Measurements from ENCODE around the gene PMM2.
"Not testable (repeated sequence)": the region's sequence is repeated elsewhere in the genome, so short reads cannot be mapped to it uniquely, and the experiment has no call there.

PMM2 gene

DNA sequence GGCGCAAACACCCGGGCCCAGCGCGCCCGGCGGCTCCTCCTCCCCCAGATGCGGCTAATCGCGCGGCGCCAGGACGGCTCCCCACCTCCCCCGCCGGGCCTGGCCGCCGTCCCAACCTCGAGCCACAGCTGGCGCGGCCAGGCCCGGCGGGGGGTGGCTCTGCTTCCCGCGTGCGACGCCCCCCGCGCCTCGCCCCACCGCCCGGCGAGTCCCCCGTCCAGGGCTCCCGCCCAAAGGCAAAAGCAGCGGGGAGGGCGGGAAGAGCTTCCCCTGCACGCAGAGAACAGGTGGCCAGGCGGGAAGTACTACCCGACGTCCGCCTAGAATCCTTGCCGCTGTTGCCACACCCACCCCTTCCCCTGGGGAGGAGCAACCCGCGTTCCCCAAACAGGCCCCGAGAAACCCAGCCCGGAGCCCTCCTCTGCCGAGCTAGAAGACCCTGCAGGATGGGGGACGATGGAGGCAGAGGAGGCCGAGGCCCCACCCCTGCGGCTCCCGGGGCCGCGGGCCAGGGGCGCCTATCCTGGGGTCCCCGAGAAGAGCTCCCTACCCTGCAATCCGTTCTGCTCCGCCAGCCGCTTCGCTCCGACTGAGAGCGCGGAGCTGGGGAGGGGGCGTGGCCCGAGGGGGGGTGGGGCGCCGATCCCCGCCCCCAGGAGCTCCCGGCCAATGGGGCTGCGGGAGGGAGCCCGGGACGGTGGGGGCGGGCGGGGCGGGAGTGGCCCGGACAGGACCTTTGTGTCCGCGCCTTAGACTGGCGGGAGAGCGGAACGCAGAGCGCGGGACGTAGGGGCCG is 71.0 kb downstream of the PMM2 start, which contains the start of gene CARHSP1:
TSS of gene CARHSP1 (minus strand) at position 591 of the 796 bp plus-strand sequence. CDS start 9,678 bp downstream, outside the sequence.
- peak; percentile 90 for DNase-seq

DNA sequence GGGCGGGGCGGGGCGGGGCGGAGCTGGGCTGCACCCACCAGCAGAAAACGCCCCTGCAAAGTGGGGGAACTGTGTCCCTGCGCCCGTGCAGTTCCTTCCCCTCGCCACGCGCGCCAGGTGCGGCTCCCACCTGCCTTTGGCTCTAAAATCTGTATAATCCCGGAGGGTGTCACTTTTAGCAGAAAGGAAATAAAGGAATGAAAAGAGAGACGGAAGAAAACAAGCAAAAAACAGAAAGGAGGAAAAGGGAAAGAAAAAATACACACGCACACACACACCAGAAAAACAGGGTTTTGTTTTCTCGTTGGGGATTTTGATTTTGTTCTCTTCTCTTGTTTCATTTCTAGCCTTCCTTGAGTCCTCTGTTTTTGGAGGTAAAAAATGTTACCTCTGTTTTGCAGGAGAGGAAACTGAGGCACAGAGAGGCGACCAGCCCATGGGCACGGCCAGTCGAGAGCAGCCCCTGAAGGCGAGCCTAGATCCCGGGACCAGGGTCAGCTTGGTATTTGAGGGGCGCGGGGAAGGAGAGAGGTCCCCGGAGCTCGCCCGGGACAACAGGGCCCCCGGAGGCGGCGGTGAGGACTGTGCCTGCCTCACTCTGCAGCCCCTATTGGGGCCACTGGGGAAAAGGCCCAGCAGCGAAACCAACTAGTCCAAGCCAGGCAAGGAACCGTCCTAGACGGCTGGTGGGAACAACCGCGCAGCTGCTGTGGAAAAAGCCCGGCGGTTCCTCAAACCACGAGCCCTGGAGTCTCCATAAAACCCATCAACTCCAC is 71.8 kb downstream of the PMM2 start:
- DNase-seq = no peak

DNA sequence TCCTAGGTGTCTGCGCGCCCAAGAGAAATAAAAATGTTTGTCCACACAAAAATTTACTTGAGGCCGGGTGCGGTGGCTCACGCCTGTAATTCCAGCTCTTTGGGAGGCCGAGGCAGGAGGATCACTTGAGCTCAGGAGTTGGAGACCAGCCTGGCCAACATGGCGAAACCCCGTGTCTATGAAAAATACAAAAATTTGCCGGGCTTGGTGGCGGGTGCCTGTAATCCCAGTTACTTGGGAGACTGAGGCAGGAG is 72.3 kb downstream of the PMM2 start:
- DNase-seq = not testable (repeated sequence)

DNA sequence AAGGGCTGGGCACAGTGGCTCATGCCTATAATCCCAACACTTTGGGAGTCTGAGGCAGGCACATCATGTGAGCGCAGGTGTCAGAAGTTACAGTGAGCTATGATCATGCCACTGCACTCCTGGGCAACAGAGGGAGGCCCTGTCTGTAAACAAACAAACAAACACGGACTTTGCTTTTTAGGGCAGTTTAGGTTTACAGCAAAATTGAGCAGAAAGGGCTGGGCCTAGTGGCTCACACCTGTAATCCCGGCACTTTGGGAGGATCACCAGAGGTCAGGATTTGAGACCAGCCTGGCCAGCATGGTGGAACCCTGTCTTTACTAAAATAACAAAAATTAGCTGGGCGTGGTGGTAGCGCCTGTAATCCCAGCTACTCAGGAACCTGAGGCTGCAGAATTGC is 74.4 kb downstream of the PMM2 start:
- DNase-seq = no peak

DNA sequence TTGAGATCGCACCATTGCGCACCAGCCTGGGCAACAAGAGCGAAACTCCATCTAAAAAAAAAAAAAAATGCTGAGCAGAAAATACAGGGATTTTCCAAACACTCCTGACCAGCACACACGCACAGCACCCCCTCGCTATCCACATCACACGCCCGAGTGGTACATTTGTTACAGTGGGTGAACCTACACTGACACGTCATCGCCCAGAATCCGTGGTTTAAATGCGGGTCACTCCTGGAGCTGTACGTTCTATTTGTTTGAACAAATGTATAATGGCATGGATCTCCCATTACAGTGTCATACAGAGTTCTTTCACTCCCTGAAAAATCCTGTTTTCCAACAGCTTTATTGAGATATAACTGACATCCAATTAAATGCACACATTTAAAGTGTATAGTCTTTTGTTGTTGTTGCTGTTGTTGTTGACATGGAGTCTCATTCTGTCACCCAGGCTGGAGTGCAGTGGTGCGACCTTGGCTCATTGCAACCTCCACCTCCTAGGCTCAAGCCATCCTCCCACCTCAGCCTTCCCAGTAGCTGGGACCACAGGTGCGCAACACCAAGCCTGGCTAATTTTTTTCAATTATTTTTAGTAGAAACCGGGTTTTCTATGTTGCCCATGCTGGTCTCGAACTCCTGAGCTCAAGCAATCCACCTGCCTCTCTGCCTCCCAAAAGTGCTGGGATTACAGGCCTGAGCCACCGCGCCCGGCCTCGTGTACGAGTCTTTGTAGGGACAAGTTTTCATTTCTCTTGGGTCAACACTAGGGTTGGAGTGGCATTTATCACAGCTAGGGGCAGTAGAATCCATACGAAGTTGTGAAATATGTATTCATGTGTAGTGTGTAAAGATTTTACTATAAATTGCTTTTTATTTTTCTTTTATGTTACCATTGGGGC is 75.6 kb downstream of the PMM2 start:
- no peak for DNase-seq

DNA sequence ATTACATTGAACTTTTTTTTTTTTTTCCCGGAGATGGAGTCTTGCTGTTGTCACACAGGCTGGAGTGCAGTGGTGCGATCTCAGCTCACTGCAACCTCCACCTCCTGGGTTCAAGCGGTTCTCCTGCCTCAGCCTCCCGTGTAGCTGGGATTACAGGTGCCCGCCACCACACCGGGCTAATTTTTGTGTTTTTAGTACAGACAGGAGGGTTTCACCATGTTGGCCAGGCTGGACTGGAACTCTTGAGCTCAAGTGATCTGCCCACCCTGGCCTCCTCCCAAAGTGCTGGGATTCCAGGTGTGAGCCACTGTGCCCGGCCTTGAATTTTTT is 76.2 kb downstream of the PMM2 start:
- not testable (repeated sequence) for DNase-seq

DNA sequence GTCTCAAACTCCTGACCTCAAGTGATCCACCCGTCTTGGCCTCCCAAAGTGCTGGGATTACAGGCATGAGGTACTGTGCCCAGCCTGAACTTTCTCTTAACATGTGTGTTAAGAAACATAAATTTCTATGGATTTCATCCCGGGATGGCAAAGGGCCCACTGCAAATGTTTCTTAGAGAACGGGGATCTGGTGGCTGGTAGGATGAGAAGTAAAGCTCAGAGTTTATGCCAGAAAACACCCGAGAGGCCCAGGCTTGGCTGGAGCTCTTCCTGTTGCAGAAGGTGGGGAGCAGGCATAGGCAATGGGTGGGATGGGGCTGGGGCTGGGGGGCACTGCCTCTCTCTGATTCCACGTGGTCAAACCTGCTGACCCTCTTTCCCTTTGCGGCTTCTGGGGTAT is 76.7 kb downstream of the PMM2 start:
- DNase-seq = no peak

DNA sequence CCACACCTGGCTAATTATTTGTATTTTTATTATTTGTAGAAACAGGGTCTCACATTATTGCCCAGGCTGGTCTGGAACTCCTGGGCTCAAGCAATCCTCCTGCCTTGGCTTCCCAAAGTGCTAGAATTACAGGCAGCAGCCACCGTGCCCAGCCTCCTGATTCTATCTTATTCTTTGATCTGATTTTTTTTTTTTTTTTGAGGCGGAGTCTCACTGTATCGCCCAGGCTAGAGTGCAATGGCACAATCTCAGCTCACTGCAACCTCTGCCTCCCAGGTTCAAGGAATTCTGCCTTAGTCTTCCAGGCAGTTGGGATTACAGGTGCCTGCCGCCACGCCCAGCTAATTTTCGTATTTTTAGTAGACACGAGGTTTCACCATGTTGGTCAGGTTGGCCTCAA is 77.7 kb downstream of the PMM2 start:
- DNase-seq = not testable (repeated sequence)

DNA sequence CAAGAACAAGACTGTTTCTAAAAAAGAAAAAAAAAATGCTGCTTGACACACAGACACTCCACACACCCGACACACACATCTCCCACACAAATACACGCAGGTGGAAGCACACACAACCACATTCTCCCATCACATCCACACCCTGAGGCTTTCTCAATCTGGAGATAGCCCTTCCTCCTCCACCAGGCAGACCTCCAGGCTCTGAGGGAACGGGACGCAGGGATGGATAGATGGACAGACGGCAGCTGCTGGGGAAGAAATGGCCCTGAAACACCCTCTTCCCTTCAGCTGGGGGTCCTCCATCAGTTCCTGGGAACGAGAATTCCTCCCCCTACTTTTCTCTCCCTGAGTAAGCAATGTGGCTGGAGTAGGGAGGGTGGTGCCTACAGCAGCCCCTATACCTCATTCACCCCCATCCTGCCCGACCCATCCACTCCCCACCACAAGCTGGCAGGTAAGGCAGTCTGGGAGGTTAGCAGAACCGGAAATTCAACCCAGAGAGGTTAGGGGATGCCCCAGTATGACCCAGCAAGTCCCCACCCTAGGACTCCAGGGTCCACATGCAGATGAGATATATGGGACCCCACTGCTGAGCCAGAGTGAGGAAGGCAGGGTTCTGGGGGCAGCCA is 80.4 kb downstream of the PMM2 start:
- DNase-seq = no peak

DNA sequence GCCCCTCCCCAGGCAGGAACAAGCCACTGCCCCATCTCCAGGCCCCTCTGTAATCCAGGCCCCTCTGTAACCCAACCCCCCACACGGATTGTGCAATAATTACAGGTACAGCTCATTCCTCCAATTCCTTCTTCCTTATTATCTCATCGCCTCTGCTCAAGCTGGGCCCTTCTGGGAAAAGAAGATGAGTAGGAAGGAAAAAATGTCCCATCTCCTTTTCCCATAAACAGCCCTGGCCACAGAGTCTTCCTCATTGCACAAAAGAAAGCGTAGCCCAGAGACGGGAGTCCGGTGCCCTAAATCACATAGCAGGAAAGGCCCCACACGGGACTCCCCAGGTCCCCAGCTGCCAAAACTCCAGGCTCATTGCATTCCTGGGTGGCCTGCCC is 80.9 kb downstream of the PMM2 start:
- peak; percentile 86 for DNase-seq

DNA sequence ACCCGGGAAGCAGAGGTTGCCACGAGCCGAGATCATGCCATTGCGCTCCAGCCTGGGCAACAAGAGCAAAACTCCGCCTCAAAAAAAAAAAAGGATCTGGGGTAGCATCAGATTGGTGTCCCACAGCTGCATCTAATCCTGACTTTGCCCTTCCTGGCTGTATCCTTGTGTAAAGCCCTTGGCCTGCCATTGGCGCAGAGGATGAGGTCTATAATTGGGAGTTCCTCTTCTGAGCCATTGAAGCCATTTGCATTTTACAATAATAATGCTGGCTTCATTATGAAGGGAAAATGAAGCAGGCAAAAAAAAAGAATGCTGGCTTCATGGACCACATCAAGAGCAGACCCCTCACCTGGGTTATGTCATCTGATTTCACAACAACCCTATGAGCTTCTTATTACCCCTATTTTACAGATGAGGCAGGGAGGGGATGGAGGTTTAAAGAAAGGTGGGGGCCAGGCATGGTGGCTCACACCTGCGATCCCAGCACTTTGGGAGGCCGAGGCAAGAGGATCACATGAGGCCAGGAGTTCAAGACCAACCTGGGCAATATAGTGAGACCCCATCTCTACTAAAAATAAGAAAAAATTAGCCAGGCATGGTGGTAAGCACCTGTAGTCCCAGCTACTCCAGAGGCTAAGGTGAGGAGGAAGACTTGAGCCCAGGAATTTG is 83.3 kb downstream of the PMM2 start:
- no peak for DNase-seq

DNA sequence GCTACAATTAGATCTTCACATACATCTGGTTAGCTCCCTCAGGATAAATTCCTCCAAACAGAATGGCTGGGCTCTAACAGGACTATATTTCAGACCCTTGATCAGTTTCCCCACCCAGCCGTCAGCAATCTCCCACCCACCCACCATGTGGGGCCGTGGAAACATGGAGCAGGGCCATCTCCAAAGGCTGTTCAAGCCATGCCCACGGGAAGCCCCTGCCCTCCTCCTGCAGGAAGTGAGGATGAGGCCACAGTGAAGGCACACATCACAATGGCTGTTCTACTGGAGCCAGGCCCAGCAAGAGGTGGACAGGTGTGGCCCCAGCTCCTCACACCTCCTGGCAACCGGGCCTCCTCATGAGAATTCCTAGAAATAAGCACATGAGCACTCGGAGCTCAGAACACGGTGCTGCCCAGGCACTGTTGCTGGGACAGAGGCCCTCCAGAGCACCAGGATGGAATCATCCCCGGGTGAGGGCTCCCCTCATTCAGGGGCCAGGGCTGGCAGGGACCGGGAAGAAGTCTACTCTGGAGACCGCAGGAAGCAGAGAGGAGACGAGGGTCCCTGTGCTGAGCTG is 84.5 kb downstream of the PMM2 start, which contains the start of gene LITAFD:
TSS of gene LITAFD (plus strand) at position 311 of the 577 bp plus-strand sequence. CDS start 2,005 bp downstream, outside the sequence.
- DNase-seq = no peak

DNA sequence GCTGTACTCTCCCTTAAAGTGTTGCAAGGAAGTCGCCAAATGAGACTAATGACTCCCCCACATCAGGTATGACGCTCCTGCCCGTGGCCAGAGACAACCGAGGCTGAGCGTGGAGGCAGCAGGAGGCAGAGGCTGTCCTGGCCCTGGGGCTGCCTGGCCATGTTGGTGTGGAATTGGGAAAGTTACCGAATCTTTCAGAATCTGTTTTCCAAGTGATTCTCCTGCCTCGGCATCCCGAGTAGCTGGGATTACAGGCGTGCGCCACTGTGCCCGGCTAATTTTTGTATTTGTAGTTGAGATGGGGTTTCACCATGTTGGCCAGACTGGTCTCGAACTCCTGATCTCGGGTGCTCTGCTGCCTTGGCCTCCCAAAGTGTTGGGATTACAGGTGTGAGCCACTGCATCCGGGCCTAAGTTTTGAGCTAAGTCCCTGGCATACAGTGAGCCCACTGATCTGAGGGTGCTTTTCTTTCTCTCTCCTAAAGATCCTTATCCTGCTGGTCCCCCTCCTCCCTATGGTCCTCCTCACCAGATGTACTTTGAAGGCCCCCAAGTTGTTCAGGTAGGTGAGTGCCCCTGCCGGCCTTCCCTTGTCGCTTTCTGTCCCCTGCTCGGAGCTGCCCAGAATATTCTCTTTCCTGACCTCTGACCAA is 85.2 kb downstream of the PMM2 start:
- no peak for DNase-seq

DNA sequence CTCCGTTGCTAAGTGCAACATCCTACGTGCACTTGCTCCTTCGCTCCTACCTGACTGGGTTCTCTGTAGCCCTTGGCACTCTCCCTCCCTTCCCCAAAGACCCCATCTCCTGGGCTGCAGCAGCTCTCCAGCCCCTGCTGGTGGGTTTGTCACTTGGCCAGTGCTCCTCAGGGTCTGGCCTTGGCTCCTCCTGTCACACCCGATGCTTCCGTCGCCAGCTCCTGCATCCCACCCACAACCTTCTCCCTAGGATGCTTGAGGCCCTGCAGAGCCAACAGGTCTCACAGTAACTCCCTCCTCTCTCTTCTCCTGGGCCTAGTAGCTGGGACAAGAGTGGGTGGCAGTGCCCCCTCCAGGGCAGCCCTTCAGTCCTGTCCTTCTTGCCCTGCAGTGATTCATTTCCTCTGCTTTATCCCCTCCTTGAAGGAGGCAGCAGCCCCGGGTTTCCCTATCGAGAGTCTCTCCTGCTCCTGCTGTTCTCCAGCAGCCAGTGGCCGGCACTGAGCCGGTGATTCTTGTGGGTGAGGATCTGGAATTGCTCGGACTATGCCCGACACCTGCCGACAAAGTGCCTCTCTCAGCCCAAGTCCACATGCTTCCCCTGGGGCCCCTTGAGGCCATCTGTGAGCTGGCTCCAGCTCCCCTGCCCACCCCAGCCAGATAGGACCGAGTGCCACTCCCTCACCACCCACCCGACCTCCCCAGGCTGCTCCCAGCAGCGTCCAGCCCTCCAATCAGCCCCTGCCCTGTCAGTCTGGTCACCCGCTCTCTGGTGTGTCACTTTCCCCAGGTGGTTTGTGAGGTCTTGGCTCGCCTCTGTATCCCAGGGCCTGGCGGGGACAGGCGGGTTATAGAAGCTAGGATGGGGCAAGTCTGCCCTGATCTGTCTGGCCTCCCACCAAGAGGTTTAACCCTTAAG is 88.3 kb downstream of the PMM2 start:
- peak; percentile 61 for DNase-seq

DNA sequence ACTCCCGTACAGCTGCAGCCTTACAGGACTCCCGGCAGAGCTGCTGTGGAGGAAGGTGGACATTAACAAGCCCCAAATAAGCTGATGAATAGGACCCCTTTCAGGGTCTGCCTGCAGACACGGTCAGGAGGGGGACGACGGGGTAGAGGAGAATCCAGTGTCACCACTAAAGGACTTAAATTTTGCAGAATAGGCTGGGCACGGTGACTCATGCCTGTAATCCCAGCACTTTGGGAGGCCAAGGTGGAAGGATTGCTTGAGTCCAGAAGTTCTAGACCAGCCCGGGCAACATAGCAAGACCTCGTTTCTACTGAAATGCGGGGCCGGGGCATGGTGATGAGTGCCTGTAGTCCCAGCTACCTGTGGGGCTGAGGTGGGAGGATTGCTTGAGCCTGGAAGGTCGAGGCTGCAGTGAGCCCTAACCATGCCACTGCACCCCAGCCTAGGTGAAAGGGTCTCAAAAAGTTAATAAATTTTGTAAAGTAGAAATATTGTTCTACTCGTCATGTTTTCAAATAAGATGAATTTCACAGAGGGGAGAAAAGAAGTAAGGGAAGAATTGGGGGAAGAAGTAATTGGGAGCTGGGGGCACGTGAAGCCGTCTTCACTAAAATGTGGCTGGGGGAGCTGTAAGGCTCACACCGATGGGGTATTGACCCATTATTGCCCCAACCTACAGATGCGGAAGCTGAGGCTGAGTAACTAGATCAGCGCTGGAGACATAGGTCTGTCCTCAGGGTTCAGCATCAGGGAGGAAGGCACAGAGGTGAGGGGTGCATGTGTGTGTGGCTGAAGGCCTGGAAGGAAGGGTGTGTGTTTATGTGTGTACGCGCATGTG is 89.2 kb downstream of the PMM2 start:
- DNase-seq = no peak

DNA sequence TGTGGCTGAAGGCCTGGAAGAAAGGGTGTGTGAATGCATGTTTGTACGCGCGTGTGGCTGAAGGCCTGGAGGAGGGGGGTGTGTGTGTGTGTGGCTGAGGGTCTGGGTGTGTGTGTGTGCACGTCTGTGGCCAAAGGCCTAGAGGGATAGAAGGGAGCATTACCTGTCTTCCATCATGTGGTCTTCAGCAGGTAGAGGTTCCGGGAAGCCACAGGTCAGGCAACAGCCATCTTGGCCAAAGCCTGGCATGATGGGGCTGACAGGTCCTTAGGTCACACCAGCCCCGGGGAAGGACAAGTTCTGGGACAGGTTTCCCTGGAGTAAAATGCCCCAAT is 89.8 kb downstream of the PMM2 start:
- DNase-seq = no peak

DNA sequence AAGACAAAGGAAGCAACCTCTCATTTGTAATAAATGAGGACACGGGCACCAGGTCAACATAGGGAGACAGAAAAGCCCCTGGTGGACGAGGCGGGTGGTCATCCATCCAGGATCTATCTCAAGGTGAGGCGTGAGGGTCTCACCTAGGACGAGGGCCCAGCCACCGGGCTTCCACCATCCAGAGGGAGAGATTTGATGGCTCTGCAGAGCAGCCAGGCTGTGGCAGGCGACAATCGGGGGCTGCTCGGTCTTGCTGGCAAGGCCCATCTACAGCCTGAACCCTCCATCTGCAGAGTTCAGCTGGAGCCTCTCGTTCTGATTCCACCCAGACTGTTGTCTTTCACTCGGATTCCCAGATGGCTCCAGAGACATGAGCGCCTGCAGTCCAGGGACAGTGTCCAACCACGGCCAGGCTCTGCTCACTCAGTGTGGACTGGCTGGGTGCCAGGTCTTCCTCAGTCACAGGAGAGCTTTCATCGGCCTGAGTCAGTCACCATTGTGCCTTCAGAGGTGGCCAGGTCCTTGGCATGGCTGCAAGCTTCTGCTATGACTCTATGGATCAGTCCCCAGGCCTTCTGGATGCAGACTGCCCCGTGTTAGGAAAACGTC is 90.4 kb downstream of the PMM2 start:
- DNase-seq = peak; percentile 70
